Right ventricle myocardium superior (tissue), 1 donor: ENCODE data around the gene CD83. TPM values are rescaled to one million over a fixed set of nuclear protein-coding genes. Genes with fewer than 3 reads are reported as not detected.
"Not testable (repeated sequence)": the region's sequence is repeated elsewhere in the genome, so short reads cannot be mapped to it uniquely, and the experiment has no call there.

Experiments used
- ATAC-seq: fragments of 200-7000 bp; cut with Tn5 transposase; one replicate; pipeline ENCODE4 v1.9.1; 2020; ENCODE audit warnings: mild to moderate bottlenecking; ENCODE audit not compliant: poor library complexity
- DNase-seq: peaks from one replicate; pipeline ENCODE4 v3.0.0-alpha.2; 2020
- intact Hi-C: fragments of 100-400 bp; cut with DNase I; formaldehyde crosslinking; loops from one replicate; pipeline ENCODE4 v1.11.2; 2022
- total RNA-seq: library from RNA; stranded (reverse); fragmentation: NEBNext Ultra II Directional; extraction: Animal tissue kit (Norgen Biotek cat#: 25700); gene quantifications from one replicate; pipeline ENCODE4 v1.2.1, GENCODE V29; 2021
- donor health status: DM: no; HTN: yes; CAD: no; lungs with severe emphysema.

Gene CD83
- total RNA-seq, 1 donor from 2014 or later, result 1.6 TPM

GRCh38 chr6:14141351-14142062 lies 23.9 kb downstream of the CD83 start:
- intact Hi-C loops, result loop anchor here (5.0 kb wide), 1 partner anchor 234 kb away; no protein-coding TSS in a partner anchor
- ATAC-seq (no peak), DNase-seq (no peak)

DNA sequence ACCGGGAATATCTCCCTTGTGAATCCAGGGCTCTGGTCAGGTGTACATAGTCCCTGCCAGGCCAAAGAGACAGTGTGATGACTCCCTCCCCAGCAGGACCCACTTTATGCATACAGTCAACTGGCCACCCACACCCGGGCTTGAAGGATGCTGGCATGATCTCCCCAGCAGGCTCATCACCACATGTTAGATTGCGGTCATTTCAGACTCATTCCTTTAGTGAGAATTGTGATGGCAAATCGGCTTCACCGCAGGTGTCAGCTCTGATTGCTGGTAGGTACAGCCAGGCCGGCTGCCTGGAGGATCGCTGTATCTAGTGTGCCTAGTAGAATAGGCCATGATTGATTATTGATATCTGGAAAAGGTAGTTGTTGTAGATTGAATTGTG lies 24.5 kb downstream of the CD83 start:
- DNase-seq, result no peak
- ATAC-seq, result no peak
- intact Hi-C loops, result loop anchor here (5.0 kb wide), 1 partner anchor 235 kb away; no protein-coding TSS in a partner anchor

GRCh38 chr6:14142511-14143223 lies 25.1 kb downstream of the CD83 start:
- ATAC-seq, result peak; percentile 37
- no peak for DNase-seq
- intact Hi-C loops, result loop anchor here (5.0 kb wide), 1 partner anchor 235 kb away; no protein-coding TSS in a partner anchor

- intact Hi-C loops, result loop anchor here (5.0 kb wide), 1 partner anchor 236 kb away; no protein-coding TSS in a partner anchor
- no peak for ATAC-seq
- DNase-seq, result no peak
These were observed 25.7 kb downstream of the CD83 start for GRCh38 chr6:14143305-14143704.

DNA sequence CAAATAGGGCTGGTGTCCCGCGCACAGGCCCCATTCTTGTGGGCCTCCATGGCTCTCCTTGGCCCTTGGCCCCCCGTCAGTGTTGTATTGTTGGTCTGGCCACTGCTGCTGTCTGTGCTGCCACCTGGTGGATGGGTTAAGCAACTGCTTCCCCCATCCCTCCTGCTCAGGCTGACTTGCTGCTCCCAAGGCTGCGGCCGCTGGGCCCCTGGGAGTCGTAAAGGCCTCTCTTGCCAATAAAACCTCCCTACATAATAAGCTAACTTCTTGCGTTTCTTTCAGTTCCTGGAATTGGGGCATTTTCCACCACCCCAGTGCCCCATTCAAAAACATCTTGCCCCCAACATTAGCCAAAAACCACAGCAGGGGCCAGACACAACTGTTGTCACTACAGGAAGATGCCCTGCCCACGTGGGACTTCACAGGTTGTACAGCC lies 27.1 kb downstream of the CD83 start:
- peak; percentile 84 for ATAC-seq
- intact Hi-C loops, result loop anchor here (5.0 kb wide), 1 partner anchor 237 kb away; no protein-coding TSS in a partner anchor

DNA sequence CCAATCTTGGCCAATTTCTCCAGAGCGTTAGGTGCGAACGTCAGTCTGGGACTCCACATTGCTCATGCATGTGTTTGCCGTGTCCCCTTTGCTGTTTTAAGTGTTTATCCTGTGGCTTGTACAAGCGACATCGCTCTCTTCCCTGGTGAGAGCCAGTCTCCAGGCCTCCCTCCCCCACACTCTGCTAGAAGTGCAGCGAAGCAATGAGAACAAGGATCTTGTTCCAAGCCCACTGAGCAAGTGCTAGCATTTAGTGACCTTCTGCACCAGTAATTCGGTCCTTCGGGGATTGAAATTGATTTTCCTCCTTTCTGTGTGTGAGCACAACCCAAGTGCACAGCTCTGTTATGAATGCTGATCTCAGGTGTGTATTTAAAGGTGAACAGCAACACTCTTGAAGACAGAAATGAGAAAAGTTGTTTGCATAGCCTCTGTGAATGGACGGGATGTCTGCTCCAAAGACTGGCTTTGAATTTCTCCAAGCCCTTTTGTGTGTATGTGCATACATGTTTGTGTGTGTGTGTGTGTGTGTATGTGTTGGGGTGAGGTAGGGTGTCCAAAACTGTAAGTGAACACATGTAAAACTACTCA lies 29.0 kb downstream of the CD83 start:
- intact Hi-C loops, result no loop called here
- ATAC-seq (no peak), DNase-seq (no peak)

More for the DNA sequence above, 27.1 kb downstream of the CD83 start:
- peak; percentile 73 for DNase-seq

DNA sequence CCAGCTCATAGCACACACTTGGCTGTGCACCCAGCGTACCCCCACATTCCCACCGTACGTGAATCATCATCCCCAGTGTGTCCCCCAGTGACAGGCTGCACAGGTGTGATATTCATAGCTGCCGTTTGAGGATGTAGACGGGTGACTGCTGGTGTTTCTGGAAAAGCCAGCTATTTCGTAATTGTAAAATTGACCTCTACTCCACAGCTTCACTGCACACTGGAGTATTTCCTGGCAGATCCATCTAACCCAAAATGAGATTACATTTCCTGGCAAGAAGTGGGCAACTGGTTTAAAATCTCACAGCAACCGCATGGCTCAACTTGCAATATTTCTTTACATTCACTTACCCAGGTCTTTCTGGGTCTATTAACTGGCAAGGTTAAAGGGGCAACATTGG lies 30.3 kb downstream of the CD83 start:
- intact Hi-C loops, result no loop called here
- no peak for ATAC-seq

DNA sequence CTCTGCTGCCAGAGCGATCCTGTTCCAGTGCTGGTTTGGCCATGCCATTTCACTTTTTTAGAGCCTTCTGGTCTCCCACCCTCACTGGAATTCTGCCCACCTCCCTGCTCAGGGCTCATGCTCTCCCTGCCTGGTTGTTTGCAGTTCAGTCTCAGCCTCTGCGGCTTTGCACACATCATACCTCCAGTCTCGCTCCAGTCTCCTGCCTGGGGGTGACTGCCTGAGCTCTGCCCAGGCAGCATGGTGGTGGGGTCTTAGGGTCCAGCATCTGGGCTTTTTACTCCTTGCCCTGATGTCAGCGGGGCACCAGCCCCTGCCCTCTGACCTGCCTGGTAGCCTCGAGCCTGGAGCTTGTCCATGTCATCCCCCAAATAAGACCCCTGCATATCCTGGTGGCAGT lies 30.9 kb downstream of the CD83 start:
- ATAC-seq (no peak), DNase-seq (no peak)
- intact Hi-C loops, result no loop called here

More for the DNA sequence above, 30.3 kb downstream of the CD83 start:
- no peak for DNase-seq

DNA sequence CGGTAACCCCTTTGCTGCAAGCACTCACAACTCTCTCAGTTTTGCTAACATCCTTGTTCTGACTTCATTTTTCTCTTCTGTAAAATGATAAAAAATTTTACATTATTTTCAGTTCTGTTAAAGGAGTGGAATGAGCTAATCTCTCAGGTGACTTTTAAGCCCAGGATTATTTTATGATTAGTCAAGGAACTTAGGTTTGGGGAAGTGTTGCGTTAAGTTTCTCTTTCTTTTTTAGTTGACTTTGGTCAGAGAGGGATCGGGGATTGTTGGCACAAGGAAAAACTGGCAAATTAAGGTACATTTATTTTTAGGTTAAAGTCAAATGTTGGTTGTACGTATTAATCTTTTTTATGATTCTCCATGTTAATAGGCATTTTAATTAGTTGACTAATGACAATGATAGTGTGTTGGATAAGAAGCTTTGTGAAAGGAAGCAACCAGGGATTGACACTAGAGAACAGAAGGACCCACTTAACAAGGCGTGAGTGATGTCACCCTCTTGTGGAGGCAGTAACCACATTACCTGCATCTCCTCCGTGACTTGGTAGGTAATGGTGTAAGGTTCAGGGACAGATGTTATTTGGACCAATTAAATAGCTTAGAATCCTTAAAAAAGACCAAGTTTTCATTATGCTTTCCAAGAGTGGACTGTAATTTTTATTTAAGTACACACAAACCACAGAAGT lies 31.6 kb downstream of the CD83 start:
- intact Hi-C loops, result no loop called here
- DNase-seq (no peak), ATAC-seq (no peak)

GRCh38 chr6:14149739-14150130 lies 32.2 kb downstream of the CD83 start:
- DNase-seq (no peak), ATAC-seq (no peak)
- intact Hi-C loops, result no loop called here

DNA sequence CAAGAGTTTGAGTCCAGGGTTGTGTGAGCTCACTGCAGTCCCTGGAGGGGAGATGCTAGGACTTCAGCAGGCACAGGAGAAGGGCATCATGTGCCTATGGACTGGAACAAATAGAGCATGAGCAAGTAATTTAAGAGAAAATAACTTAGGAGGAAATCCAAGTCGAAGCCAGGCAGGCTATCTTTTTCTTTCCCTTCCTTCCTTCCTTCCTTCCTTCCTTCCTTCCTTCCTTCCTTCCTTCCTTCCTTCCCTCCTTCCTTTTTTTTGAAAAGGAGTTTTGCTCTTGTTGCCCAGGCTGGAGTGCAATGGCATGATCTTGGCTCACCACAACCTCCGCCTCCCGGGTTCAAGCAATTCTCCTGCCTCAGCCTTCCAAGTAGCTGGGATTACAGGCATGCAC lies 33.7 kb downstream of the CD83 start:
- intact Hi-C loops, DNase-seq, ATAC-seq: not testable (repeated sequence)

- intact Hi-C loops, result no loop called here
- DNase-seq (no peak), ATAC-seq (no peak)
These were observed 34.2 kb downstream of the CD83 start for GRCh38 chr6:14151773-14152172.

DNA sequence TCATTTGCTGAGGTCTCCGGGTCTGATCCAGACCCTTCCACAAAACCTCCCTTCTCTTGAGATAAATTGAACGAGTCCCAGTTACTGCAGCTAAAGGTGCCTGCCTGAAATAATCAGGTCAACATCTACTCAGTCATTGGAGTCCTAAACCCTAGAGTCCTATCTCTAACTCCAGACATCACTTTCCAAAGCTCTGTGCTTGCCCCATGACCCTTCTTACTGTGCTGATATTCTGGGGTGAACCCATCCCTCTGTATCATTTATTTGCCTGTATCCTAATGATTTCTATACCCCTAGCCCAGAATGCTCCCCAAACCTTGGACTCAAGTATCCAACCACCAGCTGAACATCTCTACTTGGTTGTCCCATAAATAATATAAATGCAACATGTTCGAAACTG lies 35.7 kb downstream of the CD83 start:
- intact Hi-C loops, result no loop called here
- no peak for ATAC-seq

DNA sequence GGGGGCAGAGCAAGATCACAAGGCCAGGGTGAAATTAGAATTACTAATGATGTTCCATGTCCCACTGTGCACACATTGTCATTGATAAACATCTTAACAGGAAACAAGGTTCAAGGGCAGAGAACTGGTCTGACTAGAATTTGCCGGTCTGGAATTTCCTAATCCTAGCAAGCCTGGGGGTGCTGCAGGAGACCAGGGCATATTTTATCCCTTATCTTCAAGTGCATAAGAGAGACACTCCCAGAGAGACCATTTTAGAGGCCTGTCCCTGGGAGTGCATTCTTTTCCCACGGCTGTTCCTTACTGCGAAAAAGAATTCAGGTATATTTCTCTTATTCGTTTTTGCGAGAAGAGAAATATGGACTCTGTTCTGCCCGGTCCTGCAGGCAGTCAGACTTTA lies 41.5 kb downstream of the CD83 start:
- intact Hi-C loops, result no loop called here
- no peak for DNase-seq
- ATAC-seq, result no peak

More for the DNA sequence above, 35.7 kb downstream of the CD83 start:
- no peak for DNase-seq

GRCh38 chr6:14162826-14163225 lies 45.3 kb downstream of the CD83 start:
- DNase-seq (no peak), ATAC-seq (no peak)
- intact Hi-C loops, result no loop called here

DNA sequence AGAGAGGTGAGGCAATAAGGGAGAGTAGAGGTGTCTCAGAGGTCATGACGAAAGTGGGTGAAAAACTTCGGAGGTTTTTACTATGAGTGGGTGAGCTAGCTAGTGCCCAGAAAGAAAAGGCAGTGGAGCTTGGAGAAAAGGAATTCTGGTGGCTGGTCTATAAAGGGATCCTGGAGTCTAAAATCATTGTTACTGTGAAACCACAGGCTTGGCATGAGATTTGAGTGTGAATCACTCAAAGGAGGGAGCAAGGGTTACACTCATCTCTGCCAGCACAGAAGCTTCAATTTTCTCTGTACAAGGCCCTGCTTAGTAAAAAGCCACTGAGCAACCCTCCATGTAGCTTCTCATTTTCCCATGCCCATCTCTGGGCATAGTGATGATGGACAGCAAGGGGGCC lies 47.5 kb downstream of the CD83 start:
- no peak for ATAC-seq

GRCh38 chr6:14166839-14167238 lies 49.3 kb downstream of the CD83 start:
- DNase-seq (no peak), ATAC-seq (no peak)
- intact Hi-C loops, result no loop called here

More for the DNA sequence above, 47.5 kb downstream of the CD83 start:
- intact Hi-C loops, result no loop called here
- no peak for DNase-seq

GRCh38 chr6:14170128-14170527 lies 52.6 kb downstream of the CD83 start:
- ATAC-seq (no peak), DNase-seq (no peak)
- intact Hi-C loops, result no loop called here

GRCh38 chr6:14172562-14172961 lies 55.0 kb downstream of the CD83 start:
- no peak for ATAC-seq
- intact Hi-C loops, result no loop called here

More at GRCh38 chr6:14172562-14172961, 55.0 kb downstream of the CD83 start:
- no peak for DNase-seq
